ENCODE results near the gene KPNB1.

Gene KPNB1

GRCh38 chr17:47638903-47639302, 10.8 kb upstream of the KPNB1 start:
- DNase-seq: no peak

- DNase-seq: no peak
These were observed 9.6 kb upstream of the KPNB1 start for GRCh38 chr17:47640076-47640475.

GRCh38 chr17:47641202-47641601, 8.5 kb upstream of the KPNB1 start:
- no peak for DNase-seq

- DNase-seq: no peak
These were observed 6.6 kb upstream of the KPNB1 start for GRCh38 chr17:47643116-47643515.

- no peak for DNase-seq
These were observed 5.4 kb upstream of the KPNB1 start for GRCh38 chr17:47644324-47644723.

GRCh38 chr17:47649972-47650524, 329 bp downstream of the KPNB1 start:
- DNase-seq: no peak

- DNase-seq: peak; percentile 19
These were observed 1.1 kb downstream of the KPNB1 start for GRCh38 chr17:47650525-47651522.

- DNase-seq: no peak
These were observed 2.0 kb downstream of the KPNB1 start for GRCh38 chr17:47651704-47652103.

- no peak for DNase-seq
These were observed 2.9 kb downstream of the KPNB1 start for GRCh38 chr17:47652570-47652969.

- no peak for DNase-seq
These were observed 3.7 kb downstream of the KPNB1 start for GRCh38 chr17:47653442-47653841.

- DNase-seq: no peak
These were observed 5.3 kb downstream of the KPNB1 start for GRCh38 chr17:47654991-47655390.

- no peak for DNase-seq
These were observed 10.4 kb downstream of the KPNB1 start for GRCh38 chr17:47660064-47660492.

GRCh38 chr17:47663912-47664623, 14.3 kb downstream of the KPNB1 start:
- no peak for DNase-seq

GRCh38 chr17:47664624-47664941, 14.9 kb downstream of the KPNB1 start:
- DNase-seq: no peak

GRCh38 chr17:47665655-47666054, 15.9 kb downstream of the KPNB1 start:
- DNase-seq: no peak

GRCh38 chr17:47669081-47669480, 19.4 kb downstream of the KPNB1 start:
- DNase-seq: no peak

GRCh38 chr17:47670064-47670463, 20.3 kb downstream of the KPNB1 start:
- DNase-seq: no peak

GRCh38 chr17:47674499-47674898, 24.8 kb downstream of the KPNB1 start:
- no peak for DNase-seq

GRCh38 chr17:47675380-47676198, 25.9 kb downstream of the KPNB1 start:
- DNase-seq: no peak

- DNase-seq: no peak
These were observed 26.4 kb downstream of the KPNB1 start for GRCh38 chr17:47676199-47676472.

GRCh38 chr17:47676510-47677165, 26.9 kb downstream of the KPNB1 start:
- DNase-seq: no peak

GRCh38 chr17:47678196-47678595, 28.5 kb downstream of the KPNB1 start:
- no peak for DNase-seq

GRCh38 chr17:47682138-47682537, 32.4 kb downstream of the KPNB1 start:
- no peak for DNase-seq

Measured in cortex of kidney (tissue), 1 donor.